WI38 (cell line): ENCODE measurements around the gene P2RY12.
"Not testable (repeated sequence)": the region's sequence is repeated elsewhere in the genome, so short reads cannot be mapped to it uniquely, and the experiment has no call there.

Source experiments
- H3K4me3 ChIP-seq: 2 replicates; pipeline ENCODE4 v1.5.1; 2011; ENCODE audit warnings: low read depth, mild to moderate bottlenecking, control low read depth, low read length
- CTCF ChIP-seq: IDR thresholded peaks from 2 replicates; pipeline ENCODE4 v1.5.1; 2012; ENCODE audit warnings: low read depth, mild to moderate bottlenecking, control low read depth, low read length

Gene P2RY12

GRCh38 chr3:151393941-151394340 lies 9.4 kb upstream of the P2RY12 start:
- no peak for TF ChIP-seq CTCF
- no peak overlapping the region for H3K4me3 ChIP-seq

DNA sequence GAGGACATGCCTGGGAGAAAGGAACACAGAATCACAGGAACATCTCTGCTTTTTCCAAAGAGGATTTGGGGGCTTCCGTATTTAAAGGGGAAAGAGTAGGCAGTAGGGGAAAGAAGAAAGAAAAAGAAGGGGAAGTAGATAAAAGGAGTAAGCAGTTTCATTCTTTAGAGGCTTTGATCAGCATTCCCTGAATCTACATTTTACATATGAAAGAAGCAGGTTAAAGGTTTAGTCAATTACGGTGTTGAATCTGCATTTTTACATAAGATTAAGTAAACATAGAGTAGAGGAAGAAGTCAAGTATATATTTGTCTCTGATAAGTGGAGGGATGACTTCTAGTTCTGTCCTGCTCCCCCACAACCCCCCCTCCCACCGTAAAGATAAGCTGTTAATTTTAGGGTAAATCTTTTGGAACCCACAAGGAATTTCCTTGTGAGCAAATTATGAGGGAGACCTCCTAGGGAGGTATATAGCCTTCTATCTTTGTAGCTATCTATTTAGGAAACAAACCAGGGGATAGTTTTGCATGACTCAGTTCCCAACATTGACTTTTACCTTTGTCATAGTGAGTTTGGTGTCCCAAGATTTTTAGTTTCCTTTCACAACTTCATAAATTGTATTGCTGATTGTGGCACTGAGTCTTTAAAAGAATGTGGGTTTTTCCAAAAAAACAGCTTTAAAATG lies 8.7 kb upstream of the P2RY12 start:
- no peak overlapping the region for H3K4me3 ChIP-seq
- no peak for TF ChIP-seq CTCF

DNA sequence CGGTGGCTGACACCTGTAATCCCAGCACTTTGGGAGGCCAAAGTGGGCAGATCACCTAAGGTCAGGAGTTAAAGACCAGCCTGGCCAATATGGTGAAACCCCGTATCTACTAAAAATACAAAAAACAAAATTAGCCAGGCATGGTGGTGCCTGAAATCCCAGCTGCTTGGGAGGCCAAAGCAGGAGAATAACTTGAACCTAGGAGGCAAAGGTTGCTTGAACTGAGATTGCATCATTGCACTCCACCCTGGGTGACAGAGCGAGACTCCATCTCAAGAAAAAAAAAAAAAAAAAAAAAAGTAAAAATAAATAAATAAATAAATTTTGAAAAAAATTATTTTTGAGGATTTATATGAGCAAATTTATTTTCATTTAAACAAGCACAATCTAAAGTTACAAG lies 7.6 kb upstream of the P2RY12 start:
- not testable (repeated sequence) for H3K4me3 ChIP-seq

DNA sequence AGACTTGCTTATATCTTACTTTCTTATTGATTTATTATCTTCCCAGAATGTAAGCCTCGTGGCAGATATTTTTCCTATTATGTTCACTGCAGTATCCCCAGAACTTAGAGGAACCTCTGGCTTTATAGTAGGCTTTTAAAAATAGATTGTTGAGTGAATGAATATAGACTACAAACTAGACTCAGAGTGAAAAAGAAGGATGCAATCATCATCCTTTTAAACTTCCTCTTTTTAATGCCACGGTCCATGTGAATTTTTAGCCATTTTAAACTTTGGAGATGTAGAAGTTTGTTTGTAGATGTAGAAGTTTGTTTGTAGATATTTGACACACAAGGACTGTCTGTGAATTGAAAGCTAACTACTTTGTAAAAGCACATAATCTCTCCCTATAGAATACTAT lies 7.2 kb upstream of the P2RY12 start:
- no peak overlapping the region for H3K4me3 ChIP-seq
- no peak for TF ChIP-seq CTCF

DNA sequence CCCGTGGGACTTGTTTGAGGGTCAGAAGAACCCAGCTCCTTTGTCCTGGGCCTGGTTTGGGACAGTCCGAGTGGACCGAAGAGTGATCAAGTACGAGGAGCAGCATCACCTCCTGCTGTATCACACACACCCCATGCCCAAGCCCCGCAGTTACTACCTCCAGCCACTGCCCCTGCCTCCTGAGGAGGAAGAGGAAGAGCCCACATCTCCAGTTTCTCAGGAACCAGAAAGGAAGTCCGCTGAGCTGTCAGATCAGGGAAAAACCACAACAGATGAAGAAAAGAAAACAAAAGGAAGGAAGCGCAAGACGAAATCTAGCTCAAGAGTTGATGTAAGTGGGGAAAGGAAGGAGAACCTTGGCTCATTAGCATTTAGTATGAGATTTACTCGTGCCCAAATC lies 3.3 kb upstream of the P2RY12 start:
- no peak for TF ChIP-seq CTCF
- H3K4me3 ChIP-seq, result no peak overlapping the region

GRCh38 chr3:151387432-151387831 lies 2.9 kb upstream of the P2RY12 start:
- H3K4me3 ChIP-seq, result no peak overlapping the region
- no peak for TF ChIP-seq CTCF

DNA sequence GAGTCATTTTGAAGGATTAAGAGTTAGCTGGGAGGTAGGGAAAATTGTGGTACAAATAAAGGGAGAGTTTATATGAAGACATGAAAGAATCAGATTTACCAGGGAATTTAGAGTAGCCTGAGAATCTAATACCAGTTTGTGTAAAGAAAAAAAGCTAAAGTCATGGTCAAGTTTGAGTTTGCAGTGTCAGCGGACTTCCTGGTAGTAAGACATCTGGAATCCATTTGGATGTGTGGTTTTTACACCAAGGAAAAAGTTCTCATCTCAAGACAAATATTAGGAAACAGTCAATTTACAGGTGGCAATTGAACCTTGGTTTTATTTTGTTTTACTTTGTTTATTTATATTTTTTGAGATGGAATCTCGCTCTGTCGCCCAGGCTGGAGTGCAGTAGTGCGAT lies 1.5 kb upstream of the P2RY12 start:
- TF ChIP-seq CTCF, result no peak
- H3K4me3 ChIP-seq, result no peak overlapping the region

DNA sequence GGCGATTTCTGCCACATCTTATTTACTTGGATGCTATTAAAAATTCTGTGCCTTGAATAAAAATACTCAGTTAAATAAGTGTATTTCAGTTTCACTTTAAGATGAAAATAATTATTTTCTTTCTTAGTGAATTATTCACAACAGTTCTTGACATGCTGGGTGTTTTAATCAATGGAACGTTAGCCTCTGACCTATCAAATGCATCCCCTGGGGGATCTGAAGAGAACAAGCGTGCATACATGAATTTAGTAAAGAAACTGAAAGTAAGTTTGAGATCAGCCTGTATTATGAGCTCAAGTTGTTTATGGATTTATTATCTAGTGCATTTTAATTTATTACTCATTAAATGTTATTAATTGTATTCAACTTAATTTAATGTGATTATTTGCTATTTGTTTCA lies 597 bp downstream of the P2RY12 start:
- H3K4me3 ChIP-seq, result no peak overlapping the region

More for the DNA sequence above, 597 bp downstream of the P2RY12 start:
- TF ChIP-seq CTCF, result no peak
